HG03045 (cell line): ENCODE measurements around the gene MRC2.
"Not testable (repeated sequence)": the region's sequence is repeated elsewhere in the genome, so short reads cannot be mapped to it uniquely, and the experiment has no call there.

Experiments used
- ATAC-seq: cut with Tn5 transposase; IDR thresholded peaks from one replicate; pipeline ENCODE4 v1.9.1; 2021; ENCODE audit warnings: mild to moderate bottlenecking, moderate library complexity; ENCODE audit not compliant: unreplicated experiment

The MRC2 gene

DNA sequence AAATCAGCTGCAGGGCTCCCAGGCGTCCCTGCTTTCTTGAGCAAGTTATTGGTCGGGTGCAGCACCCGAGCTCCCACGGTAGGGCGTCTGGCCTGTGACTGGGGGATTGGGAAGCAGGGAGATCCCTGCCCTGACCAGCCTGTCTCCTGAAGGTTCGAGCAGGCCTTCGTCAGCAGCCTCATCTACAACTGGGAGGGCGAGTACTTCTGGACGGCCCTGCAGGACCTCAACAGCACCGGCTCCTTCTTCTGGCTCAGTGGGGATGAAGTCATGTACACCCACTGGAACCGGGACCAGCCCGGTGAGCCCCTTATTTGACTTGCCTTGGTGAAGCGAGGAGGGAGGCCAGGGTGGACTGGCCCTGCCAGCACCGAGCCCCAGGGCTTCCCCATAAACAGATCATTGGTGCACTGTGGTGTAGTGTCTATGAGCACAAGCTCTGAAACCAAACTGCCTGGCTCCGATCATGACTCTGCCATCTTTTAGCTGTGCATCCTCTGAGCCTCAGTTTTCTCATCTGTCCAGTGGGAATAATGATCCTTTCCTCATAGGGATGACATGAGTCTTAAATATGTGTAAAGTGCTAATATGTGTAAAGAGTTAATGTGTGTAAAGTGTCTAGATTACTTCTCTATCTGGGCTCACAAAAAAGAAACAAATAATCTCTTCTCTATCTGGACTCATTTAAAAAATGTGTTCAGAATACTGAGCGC, 48.9 kb downstream of the MRC2 start:
- no peak for ATAC-seq

DNA sequence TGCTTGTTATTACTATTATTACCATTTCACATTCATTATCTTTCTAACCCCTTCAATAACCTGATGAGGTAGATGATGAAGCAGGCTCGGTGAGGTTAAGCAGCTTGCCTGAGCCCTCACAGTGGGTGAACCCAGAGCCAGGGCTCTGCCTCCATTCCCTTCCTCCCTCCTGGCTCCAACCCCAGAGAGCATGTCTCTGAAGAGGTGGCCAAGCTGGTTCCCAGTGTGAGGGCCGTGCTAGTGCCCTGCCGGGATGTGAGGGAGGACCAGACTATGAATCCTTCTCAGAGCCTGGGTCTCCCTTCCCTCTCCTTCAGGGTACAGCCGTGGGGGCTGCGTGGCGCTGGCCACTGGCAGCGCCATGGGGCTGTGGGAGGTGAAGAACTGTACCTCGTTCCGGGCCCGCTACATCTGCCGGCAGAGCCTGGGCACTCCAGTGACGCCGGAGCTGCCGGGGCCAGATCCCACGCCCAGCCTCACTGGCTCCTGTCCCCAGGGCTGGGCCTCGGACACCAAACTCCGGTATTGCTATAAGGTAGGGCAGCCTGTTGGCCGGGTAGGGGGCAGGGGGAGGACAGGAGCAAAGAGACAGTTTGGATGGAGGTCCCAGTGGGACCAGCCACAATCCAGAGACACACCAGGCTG, 49.6 kb downstream of the MRC2 start:
- ATAC-seq = no peak

DNA sequence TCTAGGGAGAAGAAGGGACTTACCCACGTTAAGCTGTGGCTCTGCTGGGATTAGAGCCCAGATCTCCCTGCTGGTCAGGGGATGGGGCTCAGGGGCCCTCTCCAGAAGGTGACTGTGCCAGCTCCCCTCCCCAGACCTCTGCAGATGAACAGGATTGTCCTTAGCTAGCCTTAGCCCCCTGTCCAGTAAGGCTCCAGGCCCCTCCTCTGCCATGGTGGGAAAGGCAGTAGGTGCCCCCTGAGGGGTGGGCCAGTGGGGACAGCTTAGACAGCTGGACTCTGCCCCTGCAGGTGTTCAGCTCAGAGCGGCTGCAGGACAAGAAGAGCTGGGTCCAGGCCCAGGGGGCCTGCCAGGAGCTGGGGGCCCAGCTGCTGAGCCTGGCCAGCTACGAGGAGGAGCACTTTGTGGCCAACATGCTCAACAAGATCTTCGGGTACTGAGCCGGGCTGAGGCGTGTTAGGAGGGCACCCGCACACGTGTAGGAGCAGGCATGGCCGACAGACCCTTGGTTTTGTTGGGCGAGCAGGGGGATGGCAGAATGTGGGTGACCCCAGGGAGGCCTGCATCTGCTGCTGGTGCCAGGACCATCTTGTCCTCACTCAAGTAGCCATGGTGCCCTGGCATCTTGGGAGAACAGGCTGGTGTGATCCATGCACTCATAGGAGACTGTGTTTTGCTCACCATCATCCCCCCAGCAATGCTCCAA, 50.9 kb downstream of the MRC2 start:
- ATAC-seq = no peak

DNA sequence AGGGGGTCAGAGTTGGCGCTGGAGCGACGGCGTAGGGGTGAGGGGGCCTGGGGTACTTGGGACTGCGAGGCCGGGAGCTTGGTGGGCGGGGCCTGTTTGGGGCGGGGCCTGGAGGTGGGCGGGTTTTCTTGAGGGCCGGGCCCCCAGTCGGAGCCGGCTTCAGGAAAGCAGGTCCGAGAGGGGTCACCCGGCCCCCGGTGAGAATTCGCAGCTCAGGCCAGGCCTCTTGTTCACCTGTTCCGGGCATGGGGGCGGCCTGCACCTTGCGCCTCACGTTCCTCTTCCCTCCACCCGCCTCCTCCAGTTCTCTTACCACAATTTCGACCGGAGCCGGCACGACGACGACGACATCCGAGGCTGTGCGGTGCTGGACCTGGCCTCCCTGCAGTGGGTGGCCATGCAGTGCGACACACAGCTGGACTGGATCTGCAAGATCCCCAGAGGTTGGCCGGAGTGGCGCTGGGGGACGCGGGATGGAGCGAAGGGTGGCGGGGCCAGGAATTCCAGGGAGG, 52.5 kb downstream of the MRC2 start:
- no peak for ATAC-seq

DNA sequence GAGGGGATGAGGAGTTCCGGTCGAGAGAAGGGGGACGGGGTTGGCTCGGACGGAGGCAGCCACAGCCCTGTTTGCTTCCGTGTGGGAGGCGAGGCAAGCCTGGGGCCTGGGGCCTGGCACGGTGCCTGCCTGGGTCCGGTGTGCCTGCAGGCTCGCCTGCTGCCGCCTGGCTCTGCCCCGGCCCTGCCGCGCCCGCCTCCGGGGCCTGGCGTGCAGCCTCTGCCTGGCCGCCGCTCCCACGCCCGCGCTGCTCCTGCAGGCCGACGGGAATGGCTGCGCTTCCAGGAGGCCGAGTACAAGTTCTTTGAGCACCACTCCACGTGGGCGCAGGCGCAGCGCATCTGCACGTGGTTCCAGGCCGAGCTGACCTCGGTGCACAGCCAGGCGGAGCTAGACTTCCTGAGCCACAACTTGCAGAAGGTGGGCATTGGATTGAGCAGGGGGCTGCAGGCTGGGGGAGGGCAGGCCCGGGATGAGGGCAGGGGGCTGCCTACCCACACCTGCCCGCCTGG, 53.1 kb downstream of the MRC2 start:
- ATAC-seq = no peak

DNA sequence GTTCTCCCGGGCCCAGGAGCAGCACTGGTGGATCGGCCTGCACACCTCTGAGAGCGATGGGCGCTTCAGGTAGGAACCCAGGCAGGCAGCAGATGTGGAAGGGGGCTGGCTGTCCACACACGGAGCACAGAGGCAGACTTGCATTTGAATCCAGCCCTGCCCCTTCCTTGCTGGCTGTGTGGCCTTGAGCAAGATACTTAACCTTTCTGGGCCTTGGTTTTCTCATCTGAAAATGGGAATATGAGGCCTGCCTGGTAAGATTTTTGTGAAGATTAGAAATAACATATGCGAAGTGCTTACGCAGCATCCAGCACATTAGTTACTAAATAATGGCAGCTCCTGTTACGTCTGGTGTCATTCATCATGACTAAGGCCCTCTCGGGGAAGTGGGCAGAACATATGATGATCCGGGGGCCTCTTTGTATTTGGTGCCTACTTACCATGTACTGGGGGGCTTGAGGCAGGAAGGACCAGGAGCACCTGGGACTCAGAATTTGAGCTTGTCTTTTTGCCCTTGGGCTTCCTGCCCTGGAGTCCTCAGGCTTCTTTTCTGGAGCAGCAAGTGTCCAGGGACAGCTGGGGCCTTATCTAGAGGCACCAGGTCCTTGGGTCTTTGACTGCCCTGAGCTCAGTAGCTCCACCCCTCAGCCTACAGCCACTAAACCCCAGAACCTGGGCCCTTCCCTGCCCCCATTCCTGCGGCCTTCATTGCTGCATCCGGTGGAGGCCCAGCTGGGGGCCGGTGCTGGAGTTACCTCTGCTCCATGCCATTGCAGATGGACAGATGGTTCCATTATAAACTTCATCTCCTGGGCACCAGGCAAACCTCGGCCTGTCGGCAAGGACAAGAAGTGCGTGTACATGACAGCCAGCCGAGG, 53.8 kb downstream of the MRC2 start:
- ATAC-seq = no peak

DNA sequence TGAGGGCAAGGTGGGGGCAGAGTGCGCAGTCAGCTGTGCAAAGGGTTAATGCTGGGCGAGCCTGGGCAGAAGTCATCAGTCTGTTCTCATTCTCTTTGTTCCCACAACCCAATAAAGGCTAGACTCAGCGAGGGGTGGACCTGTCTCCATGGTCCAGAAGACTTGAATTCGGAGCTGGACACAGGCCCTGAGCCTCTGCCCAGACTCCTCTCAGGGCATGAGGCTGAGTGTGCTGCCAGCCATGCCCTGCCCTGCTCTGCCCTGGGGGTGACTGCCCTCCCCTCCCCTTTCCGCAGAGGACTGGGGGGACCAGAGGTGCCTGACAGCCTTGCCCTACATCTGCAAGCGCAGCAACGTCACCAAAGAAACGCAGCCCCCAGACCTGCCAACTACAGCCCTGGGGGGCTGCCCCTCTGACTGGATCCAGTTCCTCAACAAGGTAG, 54.5 kb downstream of the MRC2 start:
- ATAC-seq = no peak

DNA sequence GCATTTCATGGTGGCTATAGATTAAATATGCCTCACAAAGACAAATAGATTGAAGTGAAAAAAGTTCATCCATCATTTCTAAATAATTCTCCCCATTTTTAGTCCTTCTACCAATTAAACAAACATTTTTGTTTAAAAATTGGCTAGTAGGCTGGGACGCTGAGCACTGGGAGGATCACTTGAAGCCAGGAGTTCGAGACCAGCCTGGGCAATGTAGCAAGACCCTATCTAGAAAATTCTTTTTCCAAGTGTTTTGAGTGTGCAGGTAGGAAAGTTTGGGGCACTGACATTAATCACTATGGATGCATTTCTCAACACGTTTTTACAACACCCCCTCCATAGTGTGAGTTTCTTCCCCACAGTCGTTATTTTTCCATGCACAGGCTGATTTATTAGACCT, 56.7 kb downstream of the MRC2 start:
- ATAC-seq = no peak

DNA sequence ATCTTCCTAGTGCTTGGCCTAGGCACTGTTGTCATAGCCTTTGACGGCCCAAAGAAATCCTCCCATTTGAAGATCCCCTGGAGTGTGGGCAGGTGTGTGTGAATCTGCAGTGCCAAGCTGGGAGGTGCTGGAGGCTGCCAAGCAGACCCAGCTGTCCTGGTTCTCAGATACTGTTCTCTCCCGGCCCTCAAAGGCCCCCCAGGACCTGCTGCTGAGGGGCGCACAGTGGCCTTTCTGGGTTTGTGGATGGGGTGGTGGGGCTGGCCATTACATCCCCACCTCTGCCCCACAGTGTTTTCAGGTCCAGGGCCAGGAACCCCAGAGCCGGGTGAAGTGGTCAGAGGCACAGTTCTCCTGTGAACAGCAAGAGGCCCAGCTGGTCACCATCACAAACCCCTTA, 60.5 kb downstream of the MRC2 start:
- no peak for ATAC-seq

DNA sequence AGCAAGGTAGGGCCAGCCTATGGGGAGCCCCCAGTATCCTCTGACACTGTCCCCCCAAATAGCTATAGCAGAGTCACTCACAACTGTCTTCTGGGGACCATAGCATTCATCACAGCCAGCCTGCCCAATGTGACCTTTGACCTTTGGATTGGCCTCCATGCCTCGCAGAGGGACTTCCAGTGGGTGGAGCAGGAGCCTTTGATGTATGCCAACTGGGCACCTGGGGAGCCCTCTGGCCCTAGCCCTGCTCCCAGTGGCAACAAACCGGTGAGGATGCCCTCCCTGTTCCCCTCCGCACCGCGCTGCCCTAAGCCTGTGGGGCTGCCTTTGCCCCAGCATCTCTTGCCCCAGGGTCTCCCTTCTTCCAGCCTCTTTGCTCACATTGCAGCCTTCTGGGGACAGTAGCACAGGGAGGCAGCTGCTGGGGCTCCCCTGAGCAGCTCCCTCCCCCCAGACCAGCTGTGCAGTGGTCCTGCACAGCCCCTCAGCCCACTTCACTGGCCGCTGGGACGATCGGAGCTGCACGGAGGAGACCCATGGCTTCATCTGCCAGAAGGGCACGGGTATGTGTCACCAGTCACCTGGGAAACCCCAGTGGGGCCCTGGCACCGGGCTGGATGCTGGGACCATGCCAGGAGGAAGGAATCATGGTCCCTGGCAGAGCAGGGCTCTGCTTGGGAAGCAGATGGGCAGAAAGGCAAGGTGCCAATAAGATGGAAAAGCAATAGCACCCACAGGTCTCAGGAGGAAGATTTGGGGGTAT, 61.1 kb downstream of the MRC2 start:
- no peak for ATAC-seq

DNA sequence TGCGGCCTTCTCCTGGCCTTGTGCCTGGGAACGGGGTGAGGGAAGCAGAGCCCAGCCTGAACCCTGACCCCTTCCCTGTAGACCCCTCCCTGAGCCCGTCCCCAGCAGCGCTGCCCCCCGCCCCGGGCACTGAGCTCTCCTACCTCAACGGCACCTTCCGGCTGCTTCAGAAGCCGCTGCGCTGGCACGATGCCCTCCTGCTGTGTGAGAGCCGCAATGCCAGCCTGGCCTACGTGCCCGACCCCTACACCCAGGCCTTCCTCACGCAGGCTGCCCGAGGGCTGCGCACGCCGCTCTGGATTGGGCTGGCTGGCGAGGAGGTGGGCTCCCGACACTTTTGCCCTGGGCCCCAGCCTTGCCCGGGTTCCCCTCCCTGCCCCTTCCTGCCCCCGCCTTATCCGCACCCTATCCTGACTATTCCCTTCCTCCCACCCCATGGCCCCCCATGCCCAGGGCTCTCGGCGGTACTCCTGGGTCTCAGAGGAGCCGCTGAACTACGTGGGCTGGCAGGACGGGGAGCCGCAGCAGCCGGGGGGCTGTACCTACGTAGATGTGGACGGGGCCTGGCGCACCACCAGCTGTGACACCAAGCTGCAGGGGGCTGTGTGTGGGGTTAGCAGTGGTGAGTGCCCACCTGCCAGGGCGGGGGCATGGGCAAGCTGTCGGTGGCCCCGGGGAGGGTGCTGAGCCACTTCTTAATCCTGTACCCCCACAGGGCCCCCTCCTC, 62.1 kb downstream of the MRC2 start:
- no peak for ATAC-seq

DNA sequence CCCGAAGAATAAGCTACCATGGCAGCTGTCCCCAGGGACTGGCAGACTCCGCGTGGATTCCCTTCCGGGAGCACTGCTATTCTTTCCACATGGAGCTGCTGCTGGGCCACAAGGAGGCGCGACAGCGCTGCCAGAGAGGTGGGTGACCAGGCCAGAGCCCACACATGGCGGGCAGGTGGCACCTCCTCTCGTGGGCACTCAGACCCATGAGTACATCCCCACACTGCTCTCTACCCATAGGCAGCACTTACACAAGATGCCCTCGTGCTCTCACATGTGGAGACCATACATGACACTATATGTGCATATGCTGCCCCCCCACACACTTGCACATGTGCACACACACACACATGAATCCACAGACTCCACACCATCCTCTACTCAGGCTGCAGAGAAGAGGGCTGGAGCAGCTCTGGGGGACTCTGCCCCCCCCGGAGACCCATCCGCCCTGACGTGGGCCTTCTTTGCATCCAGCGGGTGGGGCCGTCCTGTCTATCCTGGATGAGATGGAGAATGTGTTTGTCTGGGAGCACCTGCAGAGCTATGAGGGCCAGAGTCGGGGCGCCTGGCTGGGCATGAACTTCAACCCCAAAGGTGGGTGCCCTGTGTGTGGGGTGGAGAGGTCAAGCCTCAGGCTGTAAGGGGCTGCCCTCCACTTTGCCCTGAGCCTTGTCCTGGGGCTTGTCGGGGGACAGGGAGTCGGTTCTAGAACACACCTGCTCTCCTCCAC, 62.9 kb downstream of the MRC2 start:
- no peak for ATAC-seq

DNA sequence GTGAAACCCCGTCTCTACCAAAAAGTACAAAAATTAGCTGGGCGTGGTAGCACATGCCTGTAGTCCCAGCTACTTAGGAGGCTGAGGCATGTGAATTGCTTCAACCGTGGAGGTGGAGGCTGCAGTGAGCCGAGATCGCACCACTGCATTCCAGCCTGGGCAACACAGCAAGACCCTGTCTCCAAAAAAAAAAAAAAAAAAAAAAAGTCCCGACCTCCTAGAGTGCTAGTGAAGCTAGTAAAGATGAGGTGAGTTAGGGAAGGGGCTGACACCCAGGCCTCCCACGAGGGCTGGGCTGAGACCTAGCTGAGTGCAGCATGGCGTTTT, 64.1 kb downstream of the MRC2 start:
- not testable (repeated sequence) for ATAC-seq

DNA sequence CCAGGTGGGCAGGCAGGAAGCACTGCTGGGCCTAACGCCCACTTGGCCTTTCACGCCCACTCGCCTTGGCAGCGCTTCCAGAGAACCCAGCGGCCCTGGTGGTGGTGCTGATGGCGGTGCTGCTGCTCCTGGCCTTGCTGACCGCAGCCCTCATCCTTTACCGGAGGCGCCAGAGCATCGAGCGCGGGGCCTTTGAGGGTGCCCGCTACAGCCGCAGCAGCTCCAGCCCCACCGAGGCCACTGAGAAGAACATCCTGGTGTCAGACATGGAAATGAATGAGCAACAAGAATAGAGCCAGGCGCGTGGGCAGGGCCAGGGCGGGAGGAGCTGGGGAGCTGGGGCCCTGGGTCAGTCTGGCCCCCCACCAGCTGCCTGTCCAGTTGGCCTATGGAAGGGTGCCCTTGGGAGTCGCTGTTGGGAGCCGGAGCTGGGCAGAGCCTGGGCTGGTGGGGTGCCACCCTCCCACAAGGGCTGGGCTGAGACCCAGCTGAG, 64.7 kb downstream of the MRC2 start:
- no peak for ATAC-seq

DNA sequence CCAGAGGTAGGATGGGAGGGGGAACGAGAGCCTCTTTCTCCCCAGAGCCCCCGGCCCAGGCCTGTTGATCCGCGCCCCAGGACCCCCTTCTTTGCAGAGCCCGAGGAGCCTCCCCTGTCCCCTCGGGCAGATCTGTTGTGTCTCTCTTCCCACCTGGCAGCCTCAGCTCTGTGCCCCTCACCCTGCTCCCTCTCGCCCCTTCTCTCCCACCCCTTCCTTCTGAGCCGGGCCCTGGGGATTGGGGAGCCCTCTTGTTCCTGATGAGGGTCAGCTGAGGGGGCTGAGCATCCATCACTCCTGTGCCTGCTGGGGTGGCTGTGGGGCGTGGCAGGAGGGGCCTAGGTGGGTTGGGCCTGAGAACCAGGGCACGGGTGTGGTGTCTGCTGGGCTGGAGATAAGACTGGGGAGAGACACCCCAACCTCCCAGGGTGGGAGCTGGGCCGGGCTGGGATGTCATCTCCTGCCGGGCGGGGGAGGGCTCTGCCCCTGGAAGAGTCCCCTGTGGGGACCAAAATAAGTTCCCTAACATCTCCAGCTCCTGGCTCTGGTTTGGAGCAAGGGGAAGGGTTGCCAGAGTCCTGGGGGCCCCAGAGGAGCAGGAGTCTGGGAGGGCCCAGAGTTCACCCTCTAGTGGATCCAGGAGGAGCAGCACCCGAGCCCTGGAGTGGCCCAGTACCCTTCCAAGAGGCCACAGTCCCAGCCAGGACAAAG, 65.4 kb downstream of the MRC2 start:
- no peak for ATAC-seq

DNA sequence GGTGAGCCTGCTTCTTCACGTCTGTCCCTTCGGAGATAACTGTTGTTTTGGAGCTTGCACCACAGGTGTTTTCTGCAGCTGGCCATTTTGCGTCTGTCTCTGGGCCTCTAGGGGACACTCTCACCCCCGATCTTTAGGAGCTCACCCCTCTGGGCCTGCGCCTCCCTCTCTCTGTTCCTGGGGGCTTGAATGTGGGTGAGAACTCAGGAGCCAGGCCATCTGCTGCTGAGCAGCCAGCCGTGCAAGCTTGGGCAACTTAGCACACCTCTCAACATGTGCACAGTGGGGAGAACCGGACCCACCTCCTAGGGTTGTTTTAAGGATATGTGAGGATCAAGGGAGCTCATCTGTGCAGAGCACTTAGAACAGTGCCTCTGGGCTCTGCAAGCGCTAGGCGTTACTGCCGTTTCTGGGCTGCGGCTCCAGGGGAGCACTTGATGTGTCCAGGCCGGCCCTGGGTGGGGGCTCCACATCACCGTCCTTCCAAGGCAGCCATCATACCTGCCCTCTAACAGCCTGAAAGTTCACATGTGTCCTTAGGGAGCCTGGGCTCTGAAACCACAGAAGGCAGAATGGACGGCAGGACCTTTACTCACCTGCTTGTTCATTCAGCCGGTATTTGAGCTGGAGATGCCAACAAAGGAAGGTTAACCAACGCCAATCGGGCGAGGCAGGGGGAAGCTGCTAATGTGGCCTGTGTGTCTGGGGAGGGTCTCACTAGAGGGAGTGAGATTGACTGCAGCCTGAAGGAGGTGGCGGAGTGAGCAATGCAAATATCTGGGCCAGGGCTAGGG, 66.3 kb downstream of the MRC2 start:
- ATAC-seq = no peak

DNA sequence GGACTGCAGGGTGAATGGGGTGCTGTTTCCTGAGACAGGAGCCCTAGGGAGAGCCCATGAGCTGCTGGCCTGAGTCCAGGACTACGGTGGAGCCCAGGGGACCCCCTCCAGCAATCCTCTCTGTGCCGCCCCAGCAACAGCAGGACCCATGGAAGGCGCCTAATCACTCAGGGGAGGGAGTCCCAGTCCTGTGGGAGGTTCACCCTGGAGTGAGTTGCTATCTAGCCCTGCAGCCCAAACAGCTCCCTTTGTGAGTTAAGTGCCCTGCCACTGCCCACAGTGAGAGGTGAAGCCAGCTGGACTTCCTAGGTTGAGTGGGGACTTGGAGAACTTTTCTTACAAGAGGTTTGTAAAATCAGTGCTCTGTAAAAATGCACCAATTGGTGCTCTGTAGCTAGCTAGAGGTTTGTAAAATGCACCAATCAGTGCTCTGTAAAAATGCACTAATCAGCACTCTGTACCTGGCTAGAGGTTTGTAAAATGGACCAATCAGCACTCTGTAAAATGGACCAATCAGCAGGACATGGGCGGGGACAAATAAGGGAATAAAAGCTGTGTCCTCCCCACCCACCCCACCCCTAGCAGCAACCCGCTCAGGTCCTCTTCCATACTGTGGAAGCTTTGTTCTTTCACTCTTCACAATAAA, 67.7 kb downstream of the MRC2 start:
- ATAC-seq = not testable (repeated sequence)
